BJ (cell line): ENCODE measurements around the gene KIAA1755. TPM values are rescaled to one million over a fixed set of nuclear protein-coding genes. Genes with fewer than 3 reads are reported as not detected.
"Not testable (repeated sequence)": the region's sequence is repeated elsewhere in the genome, so short reads cannot be mapped to it uniquely, and the experiment has no call there.

Experiments used
- CTCF ChIA-PET: fragments of 350-600 bp; formaldehyde crosslinking; extraction: SDS; loops from one replicate; lab custom pipeline; 2021; ENCODE audit warnings: antibody characterized with exemption, inconsistent platforms; lab: Yijun Ruan, JAX
- POLR2A ChIA-PET: fragments of 300-600 bp; sonication (Branson Sonifier 250); formaldehyde crosslinking; extraction: SDS; loops from one replicate; lab custom pipeline; 2021; ENCODE audit warnings: antibody characterized with exemption; lab: Charles Lee
- DNase-seq: peaks from one replicate; pipeline ENCODE4 v3.0.0-alpha.2; 2011; ENCODE audit warnings: low read depth
- H3K27me3 ChIP-seq: 2 replicates; pipeline ENCODE4 v1.6.0; 2011; ENCODE audit warnings: low read length; ENCODE audit not compliant: control insufficient read depth, insufficient read depth
- H3K36me3 ChIP-seq: 2 replicates; pipeline ENCODE4 v1.5.1; 2011; ENCODE audit warnings: low read length; ENCODE audit not compliant: control insufficient read depth, insufficient read depth
- H3K4me3 ChIP-seq: 2 replicates; pipeline ENCODE4 v1.5.1; 2011; ENCODE audit warnings: low read depth, mild to moderate bottlenecking, control low read depth, low read length
- CTCF ChIP-seq: IDR thresholded peaks from 2 replicates; pipeline ENCODE4 v1.5.1; 2011; ENCODE audit warnings: low read depth, mild to moderate bottlenecking, control low read depth, inconsistent platforms, low read length, moderate library complexity; ENCODE audit not compliant: insufficient read depth
- polyA plus RNA-seq: library from polyadenylated mRNA; depleted of rRNA; stranded (reverse); fragments of >200 nt; gene quantifications from 2 replicates; pipeline ENCODE4 v1.2.3, GENCODE V29; 2011

Gene KIAA1755
- polyA plus RNA-seq, 1 experiment = 9.7 TPM

GRCh38 chr20:38255393-38255792 lies 5.1 kb downstream of the KIAA1755 start:
- POLR2A ChIA-PET = no interaction called here
- CTCF ChIA-PET = interaction anchor here (1.3 to 1.4 kb wide), 2 partner anchors 32 to 49 kb away, joined by 4 read pairs; no protein-coding TSS in a partner anchor
- Histone ChIP-seq H3K36me3 (no peaks in the 10 kb centered on the region), H3K27me3 (no peaks in the 10 kb centered on the region), H3K4me3 (no peak overlapping the region)
- DNase-seq = no peak
- no peak for TF ChIP-seq CTCF

GRCh38 chr20:38254621-38255020 lies 5.9 kb downstream of the KIAA1755 start:
- H3K4me3 ChIP-seq, H3K27me3 ChIP-seq, H3K36me3 ChIP-seq, POLR2A ChIA-PET, DNase-seq: not testable (repeated sequence)
- CTCF ChIA-PET = interaction anchor here (0.8 to 1.4 kb wide), 3 partner anchors 9 to 50 kb away, joined by 4 read pairs; no protein-coding TSS in a partner anchor

- ChIA-PET POLR2A (interaction anchor here (1.1 kb wide), 1 partner anchor 26 kb away, joined by 3 read pairs; no protein-coding TSS in a partner anchor), CTCF (interaction anchor here (1.0 kb wide), 1 partner anchor 22 kb away, joined by 3 read pairs; no protein-coding TSS in a partner anchor)
- no peaks in the 10 kb centered on the region for H3K36me3 ChIP-seq
- no peak for TF ChIP-seq CTCF
- no peaks in the 10 kb centered on the region for H3K27me3 ChIP-seq
- H3K4me3 ChIP-seq = no peak overlapping the region
- no peak for DNase-seq
These were observed 7.0 kb downstream of the KIAA1755 start for GRCh38 chr20:38253571-38253970.

- Histone ChIP-seq H3K36me3 (no peaks in the 10 kb centered on the region), H3K27me3 (no peaks in the 10 kb centered on the region), H3K4me3 (no peak overlapping the region)
- TF ChIP-seq CTCF = no peak
- POLR2A ChIA-PET = interaction anchor here (0.8 to 1.1 kb wide), 2 partner anchors 27 to 44 kb away, joined by 3 read pairs; no protein-coding TSS in a partner anchor
- CTCF ChIA-PET = interaction anchor here (1.0 to 1.6 kb wide), 2 partner anchors 21 to 38 kb away, joined by 3 to 6 read pairs; no protein-coding TSS in a partner anchor
- no peak for DNase-seq
These were observed 7.9 kb downstream of the KIAA1755 start for GRCh38 chr20:38252292-38253288.

GRCh38 chr20:38251441-38251840 lies 9.1 kb downstream of the KIAA1755 start:
- DNase-seq, H3K36me3 ChIP-seq, H3K27me3 ChIP-seq, H3K4me3 ChIP-seq, POLR2A ChIA-PET: not testable (repeated sequence)
- CTCF ChIA-PET = interaction anchor here (1.4 to 1.6 kb wide), 2 partner anchors 39 to 66 kb away, joined by 3 to 6 read pairs; no protein-coding TSS in a partner anchor

GRCh38 chr20:38250609-38251008 lies 9.9 kb downstream of the KIAA1755 start:
- ChIA-PET CTCF (interaction anchor here (1.4 kb wide), 1 partner anchor 66 kb away, joined by 3 read pairs; no protein-coding TSS in a partner anchor), POLR2A (no interaction called here)
- no peak for TF ChIP-seq CTCF
- no peak for DNase-seq
- no peaks in the 10 kb centered on the region for H3K27me3 ChIP-seq
- H3K36me3 ChIP-seq = no peaks in the 10 kb centered on the region
- H3K4me3 ChIP-seq = no peak overlapping the region
